Thyroid gland (tissue), 4 donors: ENCODE results near the gene COL4A1. TPM values are rescaled to one million over a fixed set of nuclear protein-coding genes. Genes with fewer than 3 reads are reported as not detected.

Experiments
- DNase-seq, 2 donors: peaks; one replicate each; pipeline ENCODE4 v3.0.0-alpha.2; 2019
- H3K27ac ChIP-seq, 3 donors: fragments of 200-600 bp; sonication (generic); 1 replicate in 2 of 3; 2 replicates in 1 of 3; pipeline ENCODE4 v1.5.1; 2016 to 2019; ENCODE audit warnings: mild to moderate bottlenecking in 1 of 3, moderate library complexity in 1 of 3
- H3K27me3 ChIP-seq: fragments of 200-600 bp; sonication (generic); one replicate; pipeline ENCODE4 v1.5.1; 2019
- H3K36me3 ChIP-seq, 2 donors: fragments of 200-600 bp; sonication (generic); one replicate each; pipeline ENCODE4 v1.5.1; 2016 to 2019
- H3K4me1 ChIP-seq, 2 donors: fragments of 200-600 bp; sonication (generic); one replicate each; pipeline ENCODE4 v1.5.1; 2017 to 2019
- H3K4me3 ChIP-seq, 3 donors: fragments of 200-600 bp; sonication (generic); replicated peaks in 1 of 3; 1 replicate in 2 of 3; 2 replicates in 1 of 3; pipeline ENCODE4 v1.5.1; 2016; ENCODE audit warnings: mild to moderate bottlenecking in 1 of 3
- H3K9me3 ChIP-seq: fragments of 200-600 bp; sonication (generic); one replicate; pipeline ENCODE4 v1.5.1; 2017
- CTCF ChIP-seq, 6 experiments: fragments of 200-600 bp in 3 of 6; fragments of 450-650 bp in 3 of 6; sonication (generic) in 3 of 6; IDR thresholded peaks; one replicate each; pipeline ENCODE4 v1.5.1; 2016 to 2019; ENCODE audit warnings: antibody characterized with exemption in 6 of 6, mild to moderate bottlenecking in 2 of 6, inconsistent platforms in 1 of 6, moderate library complexity in 1 of 6
- POLR2A ChIP-seq, 2 donors: fragments of 450-650 bp; IDR thresholded peaks; one replicate each; pipeline ENCODE4 v1.6.1; 2017; ENCODE audit warnings: antibody characterized with exemption in 2 of 2, mild to moderate bottlenecking in 2 of 2, moderate library complexity in 1 of 2
- WGBS, 2 donors: methylation state at CpG; one replicate each; pipeline ENCODE4 v1.1.5; 2017; 5-methylcytosine and 5-hydroxymethylcytosine counted together
- intact Hi-C: fragments of 100-400 bp; cut with DNase I; formaldehyde crosslinking; loops from one replicate; pipeline ENCODE4 v1.15.1; 2023
- total RNA-seq, 4 donors: library from RNA; depleted of rRNA; stranded (reverse); fragments of >200 nt; gene quantifications; one replicate each; pipeline ENCODE4 v1.2.3, GENCODE V29; 2016

The COL4A1 gene
- total RNA-seq, 4 donors from 2014 or later, result 71.3 to 161 (median 112) TPM

GRCh38 chr13:110227864-110228643 is 78.9 kb downstream of the COL4A1 start:
- intact Hi-C loops, result loop anchor here (10.0 kb wide), 1 partner anchor 217 kb away; no protein-coding TSS in a partner anchor
- H3K9me3 ChIP-seq, result no peaks in the 10 kb centered on the region
- 88 to 90% methylated on average over 28 of the region's 28 CpGs for WGBS, 2 donors
- H3K27ac ChIP-seq, result peak overlapping the region in 1 of 3 donors; percentile 22
- H3K27me3 ChIP-seq, result no peaks in the 10 kb centered on the region
- no peaks in the 10 kb centered on the region for H3K36me3 ChIP-seq
- no peak for DNase-seq
- no peak overlapping the region for H3K4me3 ChIP-seq
- H3K4me1 ChIP-seq, result peaks cover 0 to 15% of the 10 kb centered on the region in 2 donors
- no peak for TF ChIP-seq POLR2A (IDR thresholded peaks at IDR 0.05)
- no peak for TF ChIP-seq CTCF (IDR thresholded peaks at IDR 0.05)

GRCh38 chr13:110227416-110227815 is 79.5 kb downstream of the COL4A1 start:
- Histone ChIP-seq H3K4me3 (no peak overlapping the region), H3K4me1 (peaks cover 0 to 15% of the 10 kb centered on the region in 2 donors), H3K27ac (no peak overlapping the region), H3K27me3 (no peaks in the 10 kb centered on the region), H3K36me3 (no peaks in the 10 kb centered on the region), H3K9me3 (no peaks in the 10 kb centered on the region)
- no peak for DNase-seq
- intact Hi-C loops, result loop anchor here (10.0 kb wide), 1 partner anchor 217 kb away; no protein-coding TSS in a partner anchor
- 82 to 87% methylated on average over 3 of the region's 3 CpGs for WGBS, 2 donors
- TF ChIP-seq POLR2A (IDR thresholded peaks at IDR 0.05), result no peak

GRCh38 chr13:110225609-110226574 is 81.1 kb downstream of the COL4A1 start:
- H3K27me3 ChIP-seq, result no peaks in the 10 kb centered on the region
- TF ChIP-seq POLR2A (IDR thresholded peaks at IDR 0.05) (no peak), CTCF (IDR thresholded peaks at IDR 0.05) (no peak)
- H3K9me3 ChIP-seq, result no peaks in the 10 kb centered on the region
- H3K27ac ChIP-seq, result peak overlapping the region in 2 of 3 donors; percentile 19 to 31
- no peak overlapping the region for H3K4me3 ChIP-seq
- 83 to 85% methylated on average over 12 of the region's 12 CpGs for WGBS, 2 donors
- no peaks in the 10 kb centered on the region for H3K36me3 ChIP-seq
- intact Hi-C loops, result loop anchor here (10.0 kb wide), 1 partner anchor 219 kb away; no protein-coding TSS in a partner anchor
- no peak for DNase-seq
- H3K4me1 ChIP-seq, result peaks cover 4 to 18% of the 10 kb centered on the region in 2 donors

GRCh38 chr13:110225003-110225402 is 82.0 kb downstream of the COL4A1 start:
- Histone ChIP-seq H3K4me1 (peaks cover 4 to 18% of the 10 kb centered on the region in 2 donors), H3K9me3 (no peaks in the 10 kb centered on the region), H3K36me3 (no peaks in the 10 kb centered on the region), H3K4me3 (no peak overlapping the region), H3K27me3 (no peaks in the 10 kb centered on the region), H3K27ac (peak overlapping the region in 1 of 3 donors; percentile 31)
- no peak for DNase-seq
- intact Hi-C loops, result loop anchor here (10.0 kb wide), 1 partner anchor 220 kb away; no protein-coding TSS in a partner anchor
- WGBS, 2 donors, result 94 to 98% methylated on average over 11 of the region's 11 CpGs
- TF ChIP-seq POLR2A (IDR thresholded peaks at IDR 0.05) (no peak), CTCF (IDR thresholded peaks at IDR 0.05) (no peak)

GRCh38 chr13:110224519-110224918 is 82.4 kb downstream of the COL4A1 start:
- Histone ChIP-seq H3K36me3 (no peaks in the 10 kb centered on the region), H3K9me3 (no peaks in the 10 kb centered on the region), H3K4me3 (no peak overlapping the region), H3K27me3 (no peaks in the 10 kb centered on the region), H3K4me1 (peaks cover 4 to 18% of the 10 kb centered on the region in 2 donors), H3K27ac (no peak overlapping the region)
- no peak for DNase-seq
- WGBS, 2 donors, result 85% methylated on average over 8 of the region's 8 CpGs
- intact Hi-C loops, result loop anchor here (5.0 to 10.0 kb wide), 2 partner anchors 188 to 220 kb away; no protein-coding TSS in a partner anchor
- TF ChIP-seq POLR2A (IDR thresholded peaks at IDR 0.05) (no peak), CTCF (IDR thresholded peaks at IDR 0.05) (no peak)
